ENCODE data around the gene ETFDH.
"Not testable (repeated sequence)": the region's sequence is repeated elsewhere in the genome, so short reads cannot be mapped to it uniquely, and the experiment has no call there.

ETFDH gene

GRCh38 chr4:158738866-158739265 is 66.8 kb downstream of the ETFDH start:
- no peak for DNase-seq
- in situ Hi-C loops (cut with HindIII; ENCODE audit: low pct_ligation_motif_present, low pct_unique_long_range_greater_than_20kb, low sequenced_read_pairs) = no loop called here

GRCh38 chr4:158739600-158739999 is 67.5 kb downstream of the ETFDH start:
- no peak for DNase-seq
- in situ Hi-C loops (cut with HindIII; ENCODE audit: low pct_ligation_motif_present, low pct_unique_long_range_greater_than_20kb, low sequenced_read_pairs) = no loop called here

GRCh38 chr4:158741326-158742021 is 69.4 kb downstream of the ETFDH start:
- no peak for DNase-seq
- in situ Hi-C loops (cut with HindIII; ENCODE audit: low pct_ligation_motif_present, low pct_unique_long_range_greater_than_20kb, low sequenced_read_pairs) = no loop called here

GRCh38 chr4:158746537-158746936 is 74.4 kb downstream of the ETFDH start:
- DNase-seq; in situ Hi-C loops (cut with HindIII; ENCODE audit: low pct_ligation_motif_present, low pct_unique_long_range_greater_than_20kb, low sequenced_read_pairs): not testable (repeated sequence)

- in situ Hi-C loops (cut with HindIII; ENCODE audit: low pct_ligation_motif_present, low pct_unique_long_range_greater_than_20kb, low sequenced_read_pairs) = no loop called here
- no peak for DNase-seq
Observed at GRCh38 chr4:158750379-158750778, 78.3 kb downstream of the ETFDH start.

- in situ Hi-C loops (cut with HindIII; ENCODE audit: low pct_ligation_motif_present, low pct_unique_long_range_greater_than_20kb, low sequenced_read_pairs) = no loop called here
- no peak for DNase-seq
Observed at GRCh38 chr4:158754385-158755180, 82.5 kb downstream of the ETFDH start.

- DNase-seq; in situ Hi-C loops (cut with HindIII; ENCODE audit: low pct_ligation_motif_present, low pct_unique_long_range_greater_than_20kb, low sequenced_read_pairs): not testable (repeated sequence)
Observed at GRCh38 chr4:158755819-158756218, 83.7 kb downstream of the ETFDH start.

GRCh38 chr4:158756588-158756987 is 84.5 kb downstream of the ETFDH start:
- DNase-seq = no peak
- in situ Hi-C loops (cut with HindIII; ENCODE audit: low pct_ligation_motif_present, low pct_unique_long_range_greater_than_20kb, low sequenced_read_pairs) = no loop called here

GRCh38 chr4:158758142-158758541 is 86.0 kb downstream of the ETFDH start:
- DNase-seq = no peak
- in situ Hi-C loops (cut with HindIII; ENCODE audit: low pct_ligation_motif_present, low pct_unique_long_range_greater_than_20kb, low sequenced_read_pairs) = no loop called here

- DNase-seq = no peak
- in situ Hi-C loops (cut with HindIII; ENCODE audit: low pct_ligation_motif_present, low pct_unique_long_range_greater_than_20kb, low sequenced_read_pairs) = no loop called here
Observed at GRCh38 chr4:158758703-158759102, 86.6 kb downstream of the ETFDH start.

All from ACHN (cell line).